ENCODE results near the gene KHDC3L. TPM values are rescaled to one million over a fixed set of nuclear protein-coding genes. Genes with fewer than 3 reads are reported as not detected.

KHDC3L gene
- total and polyA plus RNA-seq, 10 donors, result not detected

DNA sequence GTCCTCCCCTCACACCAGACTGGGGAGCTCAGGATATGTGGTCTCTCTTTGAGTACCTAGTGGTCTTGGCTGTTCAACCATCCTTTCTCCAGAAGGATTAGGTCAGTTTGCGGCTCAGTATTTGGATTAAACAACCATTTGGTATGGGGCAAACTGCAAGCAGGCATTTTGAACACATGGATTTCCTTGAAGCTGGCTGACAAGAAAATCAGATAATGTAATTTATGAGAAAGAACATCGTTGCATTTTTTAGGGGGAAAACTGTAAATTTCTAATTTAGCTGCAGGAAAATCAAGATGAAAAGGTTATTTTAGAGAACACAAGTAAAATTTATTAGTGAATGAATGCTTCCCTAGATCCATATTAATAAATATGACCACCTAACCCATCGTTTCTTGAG is 33.7 kb upstream of the KHDC3L start:
- no peak overlapping the region for H3K4me3 ChIP-seq
- no peaks in the 10 kb centered on the region for H3K36me3 ChIP-seq
- H3K4me1 ChIP-seq, result no peaks in the 10 kb centered on the region
- TF ChIP-seq POLR2A (IDR thresholded peaks at IDR 0.05), result no peak
- TF ChIP-seq, protein P1, sequence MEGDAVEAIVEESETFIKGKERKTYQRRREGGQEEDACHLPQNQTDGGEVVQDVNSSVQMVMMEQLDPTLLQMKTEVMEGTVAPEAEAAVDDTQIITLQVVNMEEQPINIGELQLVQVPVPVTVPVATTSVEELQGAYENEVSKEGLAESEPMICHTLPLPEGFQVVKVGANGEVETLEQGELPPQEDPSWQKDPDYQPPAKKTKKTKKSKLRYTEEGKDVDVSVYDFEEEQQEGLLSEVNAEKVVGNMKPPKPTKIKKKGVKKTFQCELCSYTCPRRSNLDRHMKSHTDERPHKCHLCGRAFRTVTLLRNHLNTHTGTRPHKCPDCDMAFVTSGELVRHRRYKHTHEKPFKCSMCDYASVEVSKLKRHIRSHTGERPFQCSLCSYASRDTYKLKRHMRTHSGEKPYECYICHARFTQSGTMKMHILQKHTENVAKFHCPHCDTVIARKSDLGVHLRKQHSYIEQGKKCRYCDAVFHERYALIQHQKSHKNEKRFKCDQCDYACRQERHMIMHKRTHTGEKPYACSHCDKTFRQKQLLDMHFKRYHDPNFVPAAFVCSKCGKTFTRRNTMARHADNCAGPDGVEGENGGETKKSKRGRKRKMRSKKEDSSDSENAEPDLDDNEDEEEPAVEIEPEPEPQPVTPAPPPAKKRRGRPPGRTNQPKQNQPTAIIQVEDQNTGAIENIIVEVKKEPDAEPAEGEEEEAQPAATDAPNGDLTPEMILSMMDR (IDR thresholded peaks at IDR 0.05 in 8 of 11, conservative IDR thresholded peaks at IDR 0.05 in 3 of 11), result no peak
- TF ChIP-seq POLR2AphosphoS5 (IDR thresholded peaks at IDR 0.05), result no peak
- 48 to 71% (median 58%) methylated on average over 3 of the region's 3 CpGs for WGBS, 5 donors
- intact Hi-C loops (cut with DNase I; ENCODE audit: low total_unique reads), result no loop called here
- no peak overlapping the region for H3K27ac ChIP-seq
- no peak for DNase-seq
- H3K9me3 ChIP-seq, result no peaks in the 10 kb centered on the region
- H3K27me3 ChIP-seq (replicated peaks in 1 of 7), result peaks cover 0 to 35% (median 0%) of the 10 kb centered on the region in 7 donors

GRCh38 chr6:73329201-73329600 is 33.3 kb upstream of the KHDC3L start:
- intact Hi-C loops (cut with DNase I; ENCODE audit: low total_unique reads), result no loop called here
- TF ChIP-seq POLR2AphosphoS5 (IDR thresholded peaks at IDR 0.05) (no peak), POLR2A (IDR thresholded peaks at IDR 0.05) (no peak)
- TF ChIP-seq, protein P1 (IDR thresholded peaks at IDR 0.05 in 8 of 11, conservative IDR thresholded peaks at IDR 0.05 in 3 of 11), result no peak
- Histone ChIP-seq H3K9me3 (no peaks in the 10 kb centered on the region), H3K27ac (no peak overlapping the region), H3K4me1 (no peaks in the 10 kb centered on the region), H3K36me3 (no peaks in the 10 kb centered on the region), H3K27me3 (replicated peaks in 1 of 7) (peaks cover 0 to 35% (median 0%) of the 10 kb centered on the region in 7 donors), H3K4me3 (no peak overlapping the region)
- no peak for DNase-seq
- 61 to 81% (median 64%) methylated on average over 3 of the region's 3 CpGs for WGBS, 5 donors

GRCh38 chr6:73339340-73339739 is 23.1 kb upstream of the KHDC3L start:
- Histone ChIP-seq H3K36me3 (no peaks in the 10 kb centered on the region), H3K27me3 (replicated peaks in 1 of 7) (no peaks in the 10 kb centered on the region), H3K4me1 (no peaks in the 10 kb centered on the region), H3K27ac (no peak overlapping the region), H3K4me3 (no peak overlapping the region), H3K9me3 (no peaks in the 10 kb centered on the region)
- intact Hi-C loops (cut with DNase I; ENCODE audit: low total_unique reads), result no loop called here
- TF ChIP-seq POLR2A (IDR thresholded peaks at IDR 0.05), result no peak
- TF ChIP-seq, protein P1 (IDR thresholded peaks at IDR 0.05 in 8 of 11, conservative IDR thresholded peaks at IDR 0.05 in 3 of 11), result no peak
- TF ChIP-seq POLR2AphosphoS5 (IDR thresholded peaks at IDR 0.05), result no peak
- WGBS, 5 donors, result 72 to 100% (median 82%) methylated on average over 1 to 3 of the region's 3 CpGs
- no peak for DNase-seq

GRCh38 chr6:73340048-73340447 is 22.4 kb upstream of the KHDC3L start:
- Histone ChIP-seq H3K4me3 (no peak overlapping the region), H3K27me3 (replicated peaks in 1 of 7) (no peaks in the 10 kb centered on the region), H3K4me1 (no peaks in the 10 kb centered on the region), H3K36me3 (no peaks in the 10 kb centered on the region), H3K27ac (no peak overlapping the region), H3K9me3 (no peaks in the 10 kb centered on the region)
- WGBS, 5 donors, result 78 to 86% (median 81%) methylated on average over 2 of the region's 2 CpGs
- DNase-seq, result no peak
- intact Hi-C loops (cut with DNase I; ENCODE audit: low total_unique reads), result no loop called here
- TF ChIP-seq POLR2AphosphoS5 (IDR thresholded peaks at IDR 0.05) (no peak), POLR2A (IDR thresholded peaks at IDR 0.05) (no peak)
- TF ChIP-seq, protein P1 (IDR thresholded peaks at IDR 0.05 in 8 of 11, conservative IDR thresholded peaks at IDR 0.05 in 3 of 11), result no peak

All from spleen (tissue), 11 donors.